HG02852 (cell line): ENCODE data around the gene CLDN5.

ENCODE experiments used
- ATAC-seq: cut with Tn5 transposase; IDR thresholded peaks from one replicate; pipeline ENCODE4 v1.9.1; 2021; ENCODE audit warnings: mild to moderate bottlenecking, moderate library complexity; ENCODE audit not compliant: unreplicated experiment

Gene CLDN5

GRCh38 chr22:19524170-19525115 lies at the start of gene CLDN5:
Gene CLDN5 (minus strand): TSS chr22:19524410. CDS start chr22:19524255, 155 bp downstream.
- ATAC-seq, result no peak

GRCh38 chr22:19571995-19572394 lies 47.8 kb upstream of the CLDN5 start:
- no peak for ATAC-seq

GRCh38 chr22:19571207-19571795 lies 47.1 kb upstream of the CLDN5 start:
- no peak for ATAC-seq

- no peak for ATAC-seq
Measured at GRCh38 chr22:19569976-19570375, 45.8 kb upstream of the CLDN5 start.

DNA sequence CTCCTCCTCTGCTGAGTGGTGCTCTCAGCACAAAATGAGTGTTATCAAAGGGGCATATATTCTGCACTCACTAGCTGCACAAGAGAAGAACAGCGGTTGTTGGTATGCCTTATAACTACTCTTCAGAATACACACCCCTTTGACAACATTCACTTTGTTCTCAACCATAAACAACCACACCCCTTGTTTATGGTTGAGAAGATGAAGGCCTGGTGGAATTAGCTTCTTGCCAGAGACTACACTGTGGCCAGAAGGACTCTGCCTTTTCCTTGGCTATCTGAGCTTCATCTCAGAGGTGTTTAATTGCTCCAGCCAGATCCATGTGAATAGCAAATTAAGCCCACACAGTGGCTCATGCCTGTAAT lies 45.0 kb upstream of the CLDN5 start:
- ATAC-seq, result no peak

GRCh38 chr22:19568337-19569275 lies 44.4 kb upstream of the CLDN5 start:
- ATAC-seq, result no peak

DNA sequence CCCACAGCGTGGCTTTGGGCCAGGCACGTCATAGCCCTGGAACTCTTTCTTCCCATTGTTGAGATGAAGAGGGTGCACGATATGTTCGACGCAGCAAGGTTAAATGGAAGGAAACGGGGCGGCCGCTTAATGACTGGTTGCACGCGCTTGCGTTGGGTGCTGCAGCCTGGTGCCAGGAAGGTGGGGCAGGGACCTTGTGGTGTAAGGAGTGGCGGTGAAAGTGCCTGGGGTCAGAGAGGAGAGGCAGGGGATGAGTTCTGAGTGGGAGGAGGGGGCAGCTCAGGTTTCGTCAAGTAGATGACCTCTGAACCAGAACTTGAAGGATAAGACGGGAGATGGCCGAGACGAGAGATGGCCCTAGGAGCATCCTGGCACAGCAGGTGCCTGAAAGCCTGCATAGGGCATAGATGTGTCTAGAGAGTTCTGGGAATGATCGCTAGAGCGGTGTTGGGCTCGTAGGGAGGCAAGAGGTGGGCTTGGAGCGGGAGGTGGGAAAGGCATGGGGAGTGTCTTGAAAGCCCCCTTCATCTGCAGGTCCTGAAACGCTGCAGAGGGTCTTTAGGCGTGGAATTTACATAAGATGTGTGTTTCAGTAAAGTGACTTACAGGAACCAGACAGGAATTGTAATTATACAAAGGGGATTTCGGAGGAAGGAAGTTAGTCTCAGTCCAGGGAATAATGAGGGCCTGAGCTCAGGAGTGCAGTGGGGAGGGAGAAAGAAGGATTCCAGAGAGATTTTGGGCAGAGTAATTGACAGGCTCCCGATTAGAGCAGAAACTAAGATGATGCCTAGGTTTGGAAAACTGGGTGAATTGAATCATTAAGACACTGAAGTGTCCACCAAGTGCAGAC lies 43.2 kb upstream of the CLDN5 start:
- ATAC-seq, result no peak

- ATAC-seq, result no peak
Measured at GRCh38 chr22:19566279-19567156, 42.3 kb upstream of the CLDN5 start.

GRCh38 chr22:19565382-19566278 lies 41.4 kb upstream of the CLDN5 start:
- ATAC-seq, result no peak

DNA sequence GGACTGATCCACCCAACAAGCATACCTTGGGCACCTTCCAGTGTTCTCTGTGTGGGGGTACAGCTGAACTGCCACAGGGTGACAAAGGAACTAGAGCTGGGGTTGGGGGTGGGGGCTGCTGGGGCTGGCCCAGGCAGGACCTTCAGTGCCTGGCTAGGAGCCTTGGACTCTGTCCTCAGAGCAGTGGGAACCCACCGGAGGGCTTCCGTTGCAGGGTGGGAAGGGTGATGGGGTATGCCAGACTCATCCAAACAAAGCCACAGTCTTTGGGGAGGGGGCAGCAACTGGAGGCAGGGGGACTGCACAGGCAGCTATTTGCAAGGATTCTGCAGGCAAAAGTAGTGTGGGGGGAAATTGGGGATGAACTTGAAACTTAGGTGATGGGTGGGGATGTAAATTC lies 35.7 kb upstream of the CLDN5 start:
- ATAC-seq, result no peak

DNA sequence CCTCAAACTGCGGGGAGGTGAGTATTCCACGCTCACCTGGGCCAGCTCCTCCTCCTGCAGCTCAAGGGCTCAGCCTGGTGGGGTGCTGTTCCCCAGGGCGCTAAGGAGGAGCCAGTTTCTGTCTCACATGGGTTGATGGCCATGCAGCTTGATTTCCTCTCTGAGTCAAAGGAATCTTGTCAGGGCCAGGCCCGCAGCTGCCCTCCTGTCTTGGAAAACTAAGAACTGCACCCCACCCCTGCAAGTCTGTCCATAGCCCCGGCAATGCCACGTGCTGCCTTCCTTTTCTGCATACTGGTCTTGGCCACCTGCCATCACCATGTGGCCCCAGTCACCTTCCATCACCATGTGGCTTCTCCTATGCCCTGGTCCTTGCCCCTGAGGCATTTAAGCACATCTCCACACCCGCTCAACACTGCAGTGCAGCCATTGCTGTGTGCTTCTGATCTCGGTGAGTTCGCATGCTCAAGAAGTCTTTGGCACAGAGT lies 35.2 kb upstream of the CLDN5 start:
- ATAC-seq, result no peak

DNA sequence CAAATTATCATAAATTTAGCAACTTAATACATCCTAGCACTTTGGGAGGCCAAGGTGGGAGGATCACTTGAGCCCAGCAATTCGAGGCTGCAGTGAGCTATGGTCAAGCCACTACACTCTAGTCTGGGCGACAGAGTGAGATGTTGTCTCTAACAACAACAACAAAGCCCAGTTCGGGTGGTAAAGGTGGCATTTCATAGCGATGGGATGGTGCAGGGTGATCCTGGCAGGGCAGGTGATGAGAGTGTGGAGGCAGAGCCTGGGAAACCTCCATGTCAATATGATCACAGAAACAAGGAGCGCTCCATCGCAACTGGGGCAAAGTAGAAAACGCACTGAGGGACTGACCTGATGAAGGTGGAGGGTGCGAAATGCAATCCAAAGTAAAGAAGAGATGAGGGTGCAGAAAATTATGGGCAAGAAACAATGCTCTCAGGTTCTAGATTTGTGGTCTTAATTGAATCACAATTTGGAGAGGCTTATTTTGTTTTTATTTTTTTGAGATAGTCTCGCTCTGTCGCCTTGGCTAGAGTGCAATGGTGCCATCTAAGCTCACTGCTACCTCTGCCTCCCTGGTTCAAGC lies 32.8 kb upstream of the CLDN5 start:
- no peak for ATAC-seq

DNA sequence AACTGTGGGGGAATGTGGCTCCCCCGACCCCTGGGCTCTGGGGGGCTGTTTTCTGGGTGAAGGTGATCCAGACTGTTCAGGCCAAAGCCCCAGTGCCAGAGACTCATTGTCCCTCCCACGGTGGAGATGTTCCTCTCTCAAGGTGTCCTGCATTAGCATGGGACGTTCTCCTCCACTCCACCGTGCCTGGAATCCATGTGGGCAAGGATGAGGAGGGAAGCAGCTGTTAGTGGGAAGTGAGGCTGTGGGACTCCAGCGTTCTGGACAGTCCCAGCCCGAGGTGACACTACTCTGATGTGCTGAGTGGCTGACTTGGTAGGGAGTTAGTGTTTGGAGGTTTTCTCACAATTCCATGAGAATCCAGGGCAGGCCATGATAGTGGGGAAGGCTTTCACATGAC lies 31.4 kb upstream of the CLDN5 start:
- ATAC-seq, result no peak

- ATAC-seq, result no peak
Measured at GRCh38 chr22:19554834-19555404, 30.7 kb upstream of the CLDN5 start.

- no peak for ATAC-seq
Measured at GRCh38 chr22:19553201-19553600, 29.0 kb upstream of the CLDN5 start.

DNA sequence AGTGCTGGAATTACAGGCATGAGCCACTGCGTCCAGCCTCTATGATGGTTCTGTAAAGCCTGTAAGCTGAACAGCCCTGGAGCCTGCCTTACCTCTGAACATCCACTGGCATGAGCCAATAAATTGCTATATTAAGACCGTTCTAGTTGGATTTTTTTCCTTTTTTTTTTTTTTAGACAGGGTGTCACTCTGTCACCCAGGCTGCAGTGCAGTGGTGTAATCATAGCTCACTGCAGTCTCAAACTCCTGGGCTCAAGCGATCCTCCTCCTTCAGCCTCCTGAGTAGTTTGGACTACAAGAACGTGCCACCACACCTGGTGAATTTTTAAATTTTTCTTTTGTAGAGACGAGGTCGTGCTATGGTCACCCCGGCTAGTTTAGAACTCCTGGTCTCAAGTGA lies 26.2 kb upstream of the CLDN5 start:
- no peak for ATAC-seq

GRCh38 chr22:19549428-19549827 lies 25.2 kb upstream of the CLDN5 start:
- no peak for ATAC-seq

- ATAC-seq, result no peak
Measured at GRCh38 chr22:19548964-19549363, 24.8 kb upstream of the CLDN5 start.
